MM.1S (cell line): ENCODE data around the gene MTG1.

ENCODE experiments used
- DNase-seq: peaks from one replicate; pipeline ENCODE4 v3.0.0-alpha.2; 2015
- H2AFZ ChIP-seq: fragments of 300-600 bp; sonication (generic); 2 replicates; pipeline ENCODE4 v1.6.0; 2016; ENCODE audit warnings: antibody characterized with exemption, low read length
- H3F3A ChIP-seq: fragments of 300-600 bp; sonication (generic); 2 replicates; pipeline ENCODE4 v1.6.1; 2016; ENCODE audit warnings: mild to moderate bottlenecking, antibody characterized with exemption, low read length, moderate library complexity, mixed read lengths; ENCODE audit not compliant: insufficient read depth
- H3K27ac ChIP-seq: fragments of 300-600 bp; sonication (generic); 2 replicates; pipeline ENCODE4 v1.5.1; 2016; ENCODE audit warnings: mild to moderate bottlenecking, low read length
- H3K27me3 ChIP-seq: fragments of 300-600 bp; sonication (generic); replicated peaks from 2 replicates; pipeline ENCODE4 v1.6.0; 2016; ENCODE audit warnings: low read length; ENCODE audit not compliant: insufficient read depth
- H3K36me3 ChIP-seq: fragments of 300-600 bp; sonication (generic); replicated peaks from 2 replicates; pipeline ENCODE4 v1.6.1; 2016; ENCODE audit warnings: mild to moderate bottlenecking, low read length, mixed read lengths; ENCODE audit not compliant: insufficient read depth
- H3K4me1 ChIP-seq: fragments of 300-600 bp; sonication (generic); 2 replicates; pipeline ENCODE4 v1.6.1; 2016; ENCODE audit warnings: low read length, mixed read lengths
- H3K4me2 ChIP-seq: fragments of 300-600 bp; sonication (generic); 2 replicates; pipeline ENCODE4 v1.6.0; 2016; ENCODE audit warnings: low read depth, low read length
- H3K4me3 ChIP-seq: fragments of 300-600 bp; sonication (generic); 2 replicates; pipeline ENCODE4 v1.5.1; 2016; ENCODE audit warnings: low read length, mixed read lengths
- H3K79me2 ChIP-seq: fragments of 300-600 bp; sonication (generic); 2 replicates; pipeline ENCODE4 v1.6.1; 2016; ENCODE audit warnings: mixed run types, low read length, mixed read lengths
- H3K9ac ChIP-seq: fragments of 300-600 bp; sonication (generic); 2 replicates; pipeline ENCODE4 v1.6.1; 2016; ENCODE audit warnings: low read length, mixed read lengths
- H3K9me2 ChIP-seq: fragments of 300-600 bp; sonication (generic); replicated peaks from 2 replicates; pipeline ENCODE4 v1.6.1; 2016; ENCODE audit warnings: mild to moderate bottlenecking, low read length, mixed read lengths; ENCODE audit not compliant: insufficient read depth
- H3K9me3 ChIP-seq: fragments of 300-600 bp; sonication (generic); replicated peaks from 2 replicates; pipeline ENCODE4 v1.6.1; 2016; ENCODE audit warnings: mild to moderate bottlenecking, low read length, mixed read lengths; ENCODE audit not compliant: insufficient read depth
- H4K20me1 ChIP-seq: fragments of 300-600 bp; sonication (generic); 2 replicates; pipeline ENCODE4 v1.6.1; 2016; ENCODE audit warnings: mild to moderate bottlenecking, low read length, moderate library complexity, mixed read lengths; ENCODE audit not compliant: insufficient read depth
- CTCF ChIP-seq: fragments of 300-600 bp; sonication (generic); IDR thresholded peaks from 2 replicates; pipeline ENCODE4 v1.5.1; 2016; ENCODE audit warnings: antibody characterized with exemption, low read length, mixed read lengths
- EZH2 ChIP-seq: fragments of 300-600 bp; sonication (generic); optimal IDR thresholded peaks from 2 replicates; pipeline ENCODE3; 2017; ENCODE audit warnings: low read depth, mild to moderate bottlenecking, antibody characterized with exemption, low read length, mixed read lengths
- EZH2phosphoT487 ChIP-seq: fragments of 300-600 bp; sonication (generic); IDR thresholded peaks from 2 replicates; pipeline ENCODE4 v1.6.1; 2018; ENCODE audit warnings: antibody characterized with exemption, low read length

The MTG1 gene

GRCh38 chr10:133377818-133378250, 16.1 kb upstream of the MTG1 start:
- Histone ChIP-seq H3K9ac (no peak overlapping the region; the same call in 1 of the 2 replicates), H3K36me3 (no peaks in the 10 kb centered on the region), H3K27me3 (peaks cover 10% of the 10 kb centered on the region; the same call in 1 of the 2 replicates), H3K4me3 (peak overlapping the region; percentile 79), H3K27ac (no peak overlapping the region), H3K9me3 (no peaks in the 10 kb centered on the region), H2AFZ (peak overlapping the region; percentile 56), H3K4me1 (no peaks in the 10 kb centered on the region), H3K4me2 (peak overlapping the region; percentile 99), H3K79me2 (0 out of 2 replicates have a peak, but pooled peaks cover 3% of the 10 kb centered on the region), H3F3A (peaks cover 3% of the 10 kb centered on the region; the same call in 1 of the 2 replicates), H3K9me2 (no peaks in the 10 kb centered on the region), H4K20me1 (no peaks in the 10 kb centered on the region)
- TF ChIP-seq EZH2 (no peak), EZH2phosphoT487 (no peak), CTCF (no peak)
- no peak for DNase-seq

GRCh38 chr10:133378251-133379096, 15.5 kb upstream of the MTG1 start:
- Histone ChIP-seq H3K4me2 (peak overlapping the region; percentile 99), H2AFZ (peak overlapping the region; percentile 56), H3K79me2 (0 out of 2 replicates have a peak, but pooled peaks cover 3% of the 10 kb centered on the region), H3K36me3 (no peaks in the 10 kb centered on the region), H3K4me3 (peak overlapping the region; percentile 79), H3K27me3 (peaks cover 10% of the 10 kb centered on the region; the same call in 1 of the 2 replicates), H3K9me2 (no peaks in the 10 kb centered on the region), H3F3A (peaks cover 3% of the 10 kb centered on the region; the same call in 1 of the 2 replicates), H3K9ac (peak overlapping the region; percentile 38; the same call in 1 of the 2 replicates), H3K9me3 (no peaks in the 10 kb centered on the region), H3K4me1 (no peaks in the 10 kb centered on the region), H4K20me1 (no peaks in the 10 kb centered on the region), H3K27ac (no peak overlapping the region)
- no peak for TF ChIP-seq EZH2
- no peak for TF ChIP-seq CTCF
- no peak for TF ChIP-seq EZH2phosphoT487
- peak; percentile 59 for DNase-seq

GRCh38 chr10:133379152-133379800, 14.7 kb upstream of the MTG1 start, which contains the start of gene PAOX:
TSS of gene PAOX (plus strand) at chr10:133379262. CDS start at chr10:133379317, 55 bp downstream.
- Histone ChIP-seq H3K9me2 (no peaks in the 10 kb centered on the region), H3F3A (no peaks in the 10 kb centered on the region), H3K36me3 (no peaks in the 10 kb centered on the region), H3K4me2 (peak within 1 kb of the TSS; percentile 99), H3K9ac (peak within 1 kb of the TSS; percentile 66; the same call in 1 of the 2 replicates), H2AFZ (peak within 1 kb of the TSS; percentile 69), H3K79me2 (0 out of 2 replicates have a peak, but pooled peaks cover 3% of the 10 kb centered on the region), H3K27me3 (peaks cover 10% of the 10 kb centered on the region; the same call in 1 of the 2 replicates), H4K20me1 (no peaks in the 10 kb centered on the region), H3K4me1 (no peaks in the 10 kb centered on the region), H3K9me3 (no peaks in the 10 kb centered on the region), H3K27ac (peak within 1 kb of the TSS; percentile 16; the same call in 1 of the 2 replicates), H3K4me3 (peak within 1 kb of the TSS; percentile 79)
- peak; percentile 69 for DNase-seq
- TF ChIP-seq EZH2: no peak
- no peak for TF ChIP-seq CTCF
- no peak for TF ChIP-seq EZH2phosphoT487
